Neural crest cell (in vitro differentiated cells): ENCODE measurements around the gene EPB41L4B. TPM values are rescaled to one million over a fixed set of nuclear protein-coding genes. Genes with fewer than 3 reads are reported as not detected.

Source experiments
- DNase-seq: peaks from one replicate; pipeline ENCODE4 v3.0.0; 2021; ENCODE audit warnings: low read depth, mixed read lengths, low spot score
- H3K27ac Mint-ChIP-seq: one replicate; pipeline ENCODE4 v1.8.0; 2021; ENCODE audit warnings: mild to moderate bottlenecking, mixed read lengths; ENCODE audit not compliant: unreplicated experiment
- H3K27me3 Mint-ChIP-seq: 2 replicates; pipeline ENCODE4 v1.8.0; 2021; ENCODE audit warnings: low read depth, mild to moderate bottlenecking, mixed read lengths
- H3K36me3 Mint-ChIP-seq: 2 replicates; pipeline ENCODE4 v1.8.0; 2021; ENCODE audit warnings: low read depth, mild to moderate bottlenecking, mixed read lengths
- H3K4me1 Mint-ChIP-seq: 2 replicates; pipeline ENCODE4 v1.8.0; 2021; ENCODE audit warnings: mixed read lengths
- H3K4me3 Mint-ChIP-seq: one replicate; pipeline ENCODE4 v1.8.0; 2021; ENCODE audit warnings: mild to moderate bottlenecking, mixed read lengths
- H3K9me3 Mint-ChIP-seq: 2 replicates; pipeline ENCODE4 v1.8.0; 2021; ENCODE audit warnings: mixed read lengths
- total RNA-seq: library from RNA; stranded (reverse); gene quantifications from 2 replicates; pipeline ENCODE4 v1.2.1, GENCODE V29; 2021
- TF ChIP-seq, protein P1 (sequence below): fragments of 200-600 bp; sonication (generic); conservative IDR thresholded peaks from 2 replicates; pipeline ENCODE4 v1.5.0; 2021; ENCODE audit warnings: antibody characterized with exemption, mild to moderate bottlenecking

EPB41L4B gene
- total RNA-seq, 1 donor from 2014 or later = 1.4 TPM

- Mint-ChIP-seq H3K4me1 (no peaks in the 10 kb centered on the region), H3K9me3 (no peaks in the 10 kb centered on the region), H3K27ac (no peak overlapping the region), H3K4me3 (no peak overlapping the region), H3K27me3 (no peaks in the 10 kb centered on the region), H3K36me3 (no peaks in the 10 kb centered on the region)
- TF ChIP-seq, protein P1, sequence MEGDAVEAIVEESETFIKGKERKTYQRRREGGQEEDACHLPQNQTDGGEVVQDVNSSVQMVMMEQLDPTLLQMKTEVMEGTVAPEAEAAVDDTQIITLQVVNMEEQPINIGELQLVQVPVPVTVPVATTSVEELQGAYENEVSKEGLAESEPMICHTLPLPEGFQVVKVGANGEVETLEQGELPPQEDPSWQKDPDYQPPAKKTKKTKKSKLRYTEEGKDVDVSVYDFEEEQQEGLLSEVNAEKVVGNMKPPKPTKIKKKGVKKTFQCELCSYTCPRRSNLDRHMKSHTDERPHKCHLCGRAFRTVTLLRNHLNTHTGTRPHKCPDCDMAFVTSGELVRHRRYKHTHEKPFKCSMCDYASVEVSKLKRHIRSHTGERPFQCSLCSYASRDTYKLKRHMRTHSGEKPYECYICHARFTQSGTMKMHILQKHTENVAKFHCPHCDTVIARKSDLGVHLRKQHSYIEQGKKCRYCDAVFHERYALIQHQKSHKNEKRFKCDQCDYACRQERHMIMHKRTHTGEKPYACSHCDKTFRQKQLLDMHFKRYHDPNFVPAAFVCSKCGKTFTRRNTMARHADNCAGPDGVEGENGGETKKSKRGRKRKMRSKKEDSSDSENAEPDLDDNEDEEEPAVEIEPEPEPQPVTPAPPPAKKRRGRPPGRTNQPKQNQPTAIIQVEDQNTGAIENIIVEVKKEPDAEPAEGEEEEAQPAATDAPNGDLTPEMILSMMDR = no peak
- no peak for DNase-seq
These were observed 179.5 kb downstream of the EPB41L4B start for GRCh38 chr9:109141375-109141774.

DNA sequence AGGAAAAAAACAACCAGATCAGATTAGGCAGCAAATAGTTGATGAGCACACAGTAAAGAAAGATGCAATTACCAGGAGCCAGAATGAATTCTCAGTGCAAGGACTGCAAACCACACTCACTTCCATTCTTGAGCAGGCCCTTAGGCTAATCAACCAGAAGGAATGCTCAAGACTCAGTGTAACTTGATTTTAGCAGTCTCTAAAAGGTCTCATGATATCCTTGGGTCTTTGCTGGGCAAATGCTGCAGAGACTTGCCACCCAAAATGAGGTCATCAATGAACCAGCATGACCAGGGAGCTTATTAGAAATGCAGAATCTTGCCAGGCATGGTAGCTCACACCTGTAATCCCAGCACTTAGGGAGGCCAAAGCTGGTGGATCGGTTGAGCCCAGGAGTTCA, 181.0 kb downstream of the EPB41L4B start:
- H3K4me1 Mint-ChIP-seq = no peaks in the 10 kb centered on the region
- no peaks in the 10 kb centered on the region for H3K36me3 Mint-ChIP-seq
- H3K4me3 Mint-ChIP-seq = no peak overlapping the region
- no peaks in the 10 kb centered on the region for H3K27me3 Mint-ChIP-seq
- no peak overlapping the region for H3K27ac Mint-ChIP-seq
- DNase-seq = no peak
- H3K9me3 Mint-ChIP-seq = no peaks in the 10 kb centered on the region
- TF ChIP-seq, protein P1 = no peak

GRCh38 chr9:109138421-109138820, 182.4 kb downstream of the EPB41L4B start:
- no peak overlapping the region for H3K27ac Mint-ChIP-seq
- no peaks in the 10 kb centered on the region for H3K9me3 Mint-ChIP-seq
- H3K4me1 Mint-ChIP-seq = no peaks in the 10 kb centered on the region
- H3K36me3 Mint-ChIP-seq = no peaks in the 10 kb centered on the region
- H3K27me3 Mint-ChIP-seq = no peaks in the 10 kb centered on the region
- TF ChIP-seq, protein P1 = no peak
- no peak for DNase-seq
- no peak overlapping the region for H3K4me3 Mint-ChIP-seq

DNA sequence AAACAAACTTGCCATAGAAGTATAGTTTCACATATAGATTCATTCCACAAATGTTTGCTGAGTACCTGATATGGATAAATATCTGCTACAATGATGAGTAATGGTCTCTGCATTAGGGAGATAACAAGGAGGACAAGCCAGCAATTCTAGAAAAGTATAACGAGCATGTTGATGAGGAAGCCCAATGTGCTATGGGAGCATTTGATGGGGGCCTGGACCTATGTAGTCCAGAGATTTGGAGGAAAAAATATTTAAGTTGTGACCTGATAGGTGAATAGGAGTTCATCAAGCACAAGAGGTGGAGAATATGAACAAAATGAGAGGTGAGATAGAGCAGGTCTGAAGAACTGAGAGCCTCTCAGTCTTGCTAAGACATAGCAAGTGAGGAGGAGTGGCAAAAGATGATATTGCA, 186.7 kb downstream of the EPB41L4B start:
- H3K27ac Mint-ChIP-seq = no peak overlapping the region
- H3K9me3 Mint-ChIP-seq = no peaks in the 10 kb centered on the region
- H3K36me3 Mint-ChIP-seq = no peaks in the 10 kb centered on the region
- TF ChIP-seq, protein P1 = no peak
- no peak overlapping the region for H3K4me3 Mint-ChIP-seq
- DNase-seq = no peak
- no peaks in the 10 kb centered on the region for H3K27me3 Mint-ChIP-seq
- H3K4me1 Mint-ChIP-seq = no peaks in the 10 kb centered on the region

- Mint-ChIP-seq H3K36me3 (no peaks in the 10 kb centered on the region), H3K4me3 (no peak overlapping the region), H3K9me3 (no peaks in the 10 kb centered on the region), H3K27me3 (no peaks in the 10 kb centered on the region), H3K27ac (no peak overlapping the region), H3K4me1 (no peaks in the 10 kb centered on the region)
- TF ChIP-seq, protein P1 = no peak
- DNase-seq = no peak
These were observed 187.3 kb downstream of the EPB41L4B start for GRCh38 chr9:109133533-109133932.

- TF ChIP-seq, protein P1 = no peak
- Mint-ChIP-seq H3K27me3 (no peaks in the 10 kb centered on the region), H3K9me3 (no peaks in the 10 kb centered on the region), H3K36me3 (no peaks in the 10 kb centered on the region), H3K4me3 (no peak overlapping the region), H3K27ac (no peak overlapping the region), H3K4me1 (no peaks in the 10 kb centered on the region)
- no peak for DNase-seq
These were observed 188.3 kb downstream of the EPB41L4B start for GRCh38 chr9:109132567-109133021.
